ENCODE measurements around the gene NOG. TPM values are rescaled to one million over a fixed set of nuclear protein-coding genes. Genes with fewer than 3 reads are reported as not detected.

The NOG gene
- total and polyA plus RNA-seq, 2 experiments from 2014 or later, result 0.39 to 0.66 TPM

DNA sequence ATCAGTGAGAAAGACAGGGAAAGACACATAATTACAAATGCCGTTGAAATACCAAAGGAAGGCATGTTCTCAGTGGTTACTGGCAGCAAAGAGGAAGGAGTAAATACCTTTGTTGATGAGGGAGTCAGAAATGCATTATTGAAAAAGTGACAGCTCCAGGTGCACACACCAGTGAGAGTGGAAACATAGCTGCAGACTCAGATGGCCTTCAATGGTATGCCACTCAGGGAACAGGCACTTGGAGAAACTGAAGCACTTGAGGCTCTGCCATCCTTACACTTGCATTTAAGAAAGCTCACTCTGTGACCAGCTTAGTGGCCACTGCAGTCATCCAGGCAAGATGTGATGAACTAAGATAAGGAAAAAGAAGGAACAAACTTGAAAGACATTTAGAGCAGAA is 29.9 kb downstream of the NOG start:
- peaks cover 22% of the 10 kb centered on the region for H3K4me1 Mint-ChIP-seq
- H3K27me3 ChIP-seq (ENCODE audit: insufficient read depth), result no peaks in the 10 kb centered on the region
- no peaks in the 10 kb centered on the region for H3K9me2 ChIP-seq (ENCODE audit: insufficient read depth)
- H4K20me1 ChIP-seq (replicated peaks; ENCODE audit: insufficient read depth), result no peaks in the 10 kb centered on the region
- H3K27me3 Mint-ChIP-seq (ENCODE audit: insufficient read depth, low read depth, poor library complexity), result peaks cover 1% of the 10 kb centered on the region
- peaks cover 11% of the 10 kb centered on the region for H3K4me1 ChIP-seq (ENCODE audit: insufficient read depth)
- no peak overlapping the region for H3K27ac ChIP-seq (ENCODE audit: low read depth)
- H3K36me3 Mint-ChIP-seq (ENCODE audit: low read depth), result no peaks in the 10 kb centered on the region
- no peaks in the 10 kb centered on the region for H3K79me2 ChIP-seq (replicated peaks; ENCODE audit: insufficient read depth)
- TF ChIP-seq POLR2AphosphoS5 (IDR thresholded peaks at IDR 0.05; ENCODE audit: low read depth) (no peak), EZH2phosphoT487 (IDR thresholded peaks at IDR 0.05; ENCODE audit: unreplicated experiment) (no peak), EZH2 (IDR thresholded peaks at IDR 0.05; ENCODE audit: low read depth, unreplicated experiment) (no peak), ZNF331 (CRISPR knock-in tag; IDR thresholded peaks at IDR 0.05; ENCODE audit: low read depth) (no peak), ZNF114 (CRISPR knock-in tag; IDR thresholded peaks at IDR 0.05) (no peak), CREB1 (CRISPR knock-in tag; IDR thresholded peaks at IDR 0.05; ENCODE audit: low read depth) (no peak), STAT1 (IDR thresholded peaks at IDR 0.05; ENCODE audit: unreplicated experiment) (no peak), NANOG (IDR thresholded peaks at IDR 0.05; ENCODE audit: borderline replicate concordance) (no peak), JUNB (IDR thresholded peaks at IDR 0.05; ENCODE audit: unreplicated experiment) (no peak)
- TF ChIP-seq, protein P1, sequence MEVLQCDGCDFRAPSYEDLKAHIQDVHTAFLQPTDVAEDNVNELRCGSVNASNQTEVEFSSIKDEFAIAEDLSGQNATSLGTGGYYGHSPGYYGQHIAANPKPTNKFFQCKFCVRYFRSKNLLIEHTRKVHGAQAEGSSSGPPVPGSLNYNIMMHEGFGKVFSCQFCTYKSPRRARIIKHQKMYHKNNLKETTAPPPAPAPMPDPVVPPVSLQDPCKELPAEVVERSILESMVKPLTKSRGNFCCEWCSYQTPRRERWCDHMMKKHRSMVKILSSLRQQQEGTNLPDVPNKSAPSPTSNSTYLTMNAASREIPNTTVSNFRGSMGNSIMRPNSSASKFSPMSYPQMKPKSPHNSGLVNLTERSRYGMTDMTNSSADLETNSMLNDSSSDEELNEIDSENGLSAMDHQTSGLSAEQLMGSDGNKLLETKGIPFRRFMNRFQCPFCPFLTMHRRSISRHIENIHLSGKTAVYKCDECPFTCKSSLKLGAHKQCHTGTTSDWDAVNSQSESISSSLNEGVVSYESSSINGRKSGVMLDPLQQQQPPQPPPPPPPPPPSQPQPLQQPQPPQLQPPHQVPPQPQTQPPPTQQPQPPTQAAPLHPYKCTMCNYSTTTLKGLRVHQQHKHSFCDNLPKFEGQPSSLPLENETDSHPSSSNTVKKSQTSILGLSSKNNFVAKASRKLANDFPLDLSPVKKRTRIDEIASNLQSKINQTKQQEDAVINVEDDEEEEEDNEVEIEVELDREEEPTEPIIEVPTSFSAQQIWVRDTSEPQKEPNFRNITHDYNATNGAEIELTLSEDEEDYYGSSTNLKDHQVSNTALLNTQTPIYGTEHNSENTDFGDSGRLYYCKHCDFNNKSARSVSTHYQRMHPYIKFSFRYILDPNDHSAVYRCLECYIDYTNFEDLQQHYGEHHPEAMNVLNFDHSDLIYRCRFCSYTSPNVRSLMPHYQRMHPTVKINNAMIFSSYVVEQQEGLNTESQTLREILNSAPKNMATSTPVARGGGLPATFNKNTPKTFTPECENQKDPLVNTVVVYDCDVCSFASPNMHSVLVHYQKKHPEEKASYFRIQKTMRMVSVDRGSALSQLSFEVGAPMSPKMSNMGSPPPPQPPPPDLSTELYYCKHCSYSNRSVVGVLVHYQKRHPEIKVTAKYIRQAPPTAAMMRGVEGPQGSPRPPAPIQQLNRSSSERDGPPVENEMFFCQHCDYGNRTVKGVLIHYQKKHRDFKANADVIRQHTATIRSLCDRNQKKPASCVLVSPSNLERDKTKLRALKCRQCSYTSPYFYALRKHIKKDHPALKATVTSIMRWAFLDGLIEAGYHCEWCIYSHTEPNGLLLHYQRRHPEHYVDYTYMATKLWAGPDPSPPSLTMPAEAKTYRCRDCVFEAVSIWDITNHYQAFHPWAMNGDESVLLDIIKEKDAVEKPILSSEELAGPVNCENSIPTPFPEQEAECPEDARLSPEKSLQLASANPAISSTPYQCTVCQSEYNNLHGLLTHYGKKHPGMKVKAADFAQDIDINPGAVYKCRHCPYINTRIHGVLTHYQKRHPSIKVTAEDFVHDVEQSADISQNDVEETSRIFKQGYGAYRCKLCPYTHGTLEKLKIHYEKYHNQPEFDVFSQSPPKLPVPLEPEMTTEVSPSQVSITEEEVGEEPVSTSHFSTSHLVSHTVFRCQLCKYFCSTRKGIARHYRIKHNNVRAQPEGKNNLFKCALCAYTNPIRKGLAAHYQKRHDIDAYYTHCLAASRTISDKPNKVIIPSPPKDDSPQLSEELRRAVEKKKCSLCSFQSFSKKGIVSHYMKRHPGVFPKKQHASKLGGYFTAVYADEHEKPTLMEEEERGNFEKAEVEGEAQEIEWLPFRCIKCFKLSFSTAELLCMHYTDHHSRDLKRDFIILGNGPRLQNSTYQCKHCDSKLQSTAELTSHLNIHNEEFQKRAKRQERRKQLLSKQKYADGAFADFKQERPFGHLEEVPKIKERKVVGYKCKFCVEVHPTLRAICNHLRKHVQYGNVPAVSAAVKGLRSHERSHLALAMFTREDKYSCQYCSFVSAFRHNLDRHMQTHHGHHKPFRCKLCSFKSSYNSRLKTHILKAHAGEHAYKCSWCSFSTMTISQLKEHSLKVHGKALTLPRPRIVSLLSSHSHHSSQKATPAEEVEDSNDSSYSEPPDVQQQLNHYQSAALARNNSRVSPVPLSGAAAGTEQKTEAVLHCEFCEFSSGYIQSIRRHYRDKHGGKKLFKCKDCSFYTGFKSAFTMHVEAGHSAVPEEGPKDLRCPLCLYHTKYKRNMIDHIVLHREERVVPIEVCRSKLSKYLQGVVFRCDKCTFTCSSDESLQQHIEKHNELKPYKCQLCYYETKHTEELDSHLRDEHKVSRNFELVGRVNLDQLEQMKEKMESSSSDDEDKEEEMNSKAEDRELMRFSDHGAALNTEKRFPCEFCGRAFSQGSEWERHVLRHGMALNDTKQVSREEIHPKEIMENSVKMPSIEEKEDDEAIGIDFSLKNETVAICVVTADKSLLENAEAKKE (CRISPR knock-in tag; IDR thresholded peaks at IDR 0.05), result no peak
- TF ChIP-seq, protein P2, sequence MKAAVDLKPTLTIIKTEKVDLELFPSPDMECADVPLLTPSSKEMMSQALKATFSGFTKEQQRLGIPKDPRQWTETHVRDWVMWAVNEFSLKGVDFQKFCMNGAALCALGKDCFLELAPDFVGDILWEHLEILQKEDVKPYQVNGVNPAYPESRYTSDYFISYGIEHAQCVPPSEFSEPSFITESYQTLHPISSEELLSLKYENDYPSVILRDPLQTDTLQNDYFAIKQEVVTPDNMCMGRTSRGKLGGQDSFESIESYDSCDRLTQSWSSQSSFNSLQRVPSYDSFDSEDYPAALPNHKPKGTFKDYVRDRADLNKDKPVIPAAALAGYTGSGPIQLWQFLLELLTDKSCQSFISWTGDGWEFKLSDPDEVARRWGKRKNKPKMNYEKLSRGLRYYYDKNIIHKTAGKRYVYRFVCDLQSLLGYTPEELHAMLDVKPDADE (IDR thresholded peaks at IDR 0.05), result no peak
- TF ChIP-seq, protein P3, sequence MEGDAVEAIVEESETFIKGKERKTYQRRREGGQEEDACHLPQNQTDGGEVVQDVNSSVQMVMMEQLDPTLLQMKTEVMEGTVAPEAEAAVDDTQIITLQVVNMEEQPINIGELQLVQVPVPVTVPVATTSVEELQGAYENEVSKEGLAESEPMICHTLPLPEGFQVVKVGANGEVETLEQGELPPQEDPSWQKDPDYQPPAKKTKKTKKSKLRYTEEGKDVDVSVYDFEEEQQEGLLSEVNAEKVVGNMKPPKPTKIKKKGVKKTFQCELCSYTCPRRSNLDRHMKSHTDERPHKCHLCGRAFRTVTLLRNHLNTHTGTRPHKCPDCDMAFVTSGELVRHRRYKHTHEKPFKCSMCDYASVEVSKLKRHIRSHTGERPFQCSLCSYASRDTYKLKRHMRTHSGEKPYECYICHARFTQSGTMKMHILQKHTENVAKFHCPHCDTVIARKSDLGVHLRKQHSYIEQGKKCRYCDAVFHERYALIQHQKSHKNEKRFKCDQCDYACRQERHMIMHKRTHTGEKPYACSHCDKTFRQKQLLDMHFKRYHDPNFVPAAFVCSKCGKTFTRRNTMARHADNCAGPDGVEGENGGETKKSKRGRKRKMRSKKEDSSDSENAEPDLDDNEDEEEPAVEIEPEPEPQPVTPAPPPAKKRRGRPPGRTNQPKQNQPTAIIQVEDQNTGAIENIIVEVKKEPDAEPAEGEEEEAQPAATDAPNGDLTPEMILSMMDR (conservative IDR thresholded peaks at IDR 0.05; ENCODE audit: low read depth in 2 of 2), result no peak
- TF ChIP-seq, protein P4, sequence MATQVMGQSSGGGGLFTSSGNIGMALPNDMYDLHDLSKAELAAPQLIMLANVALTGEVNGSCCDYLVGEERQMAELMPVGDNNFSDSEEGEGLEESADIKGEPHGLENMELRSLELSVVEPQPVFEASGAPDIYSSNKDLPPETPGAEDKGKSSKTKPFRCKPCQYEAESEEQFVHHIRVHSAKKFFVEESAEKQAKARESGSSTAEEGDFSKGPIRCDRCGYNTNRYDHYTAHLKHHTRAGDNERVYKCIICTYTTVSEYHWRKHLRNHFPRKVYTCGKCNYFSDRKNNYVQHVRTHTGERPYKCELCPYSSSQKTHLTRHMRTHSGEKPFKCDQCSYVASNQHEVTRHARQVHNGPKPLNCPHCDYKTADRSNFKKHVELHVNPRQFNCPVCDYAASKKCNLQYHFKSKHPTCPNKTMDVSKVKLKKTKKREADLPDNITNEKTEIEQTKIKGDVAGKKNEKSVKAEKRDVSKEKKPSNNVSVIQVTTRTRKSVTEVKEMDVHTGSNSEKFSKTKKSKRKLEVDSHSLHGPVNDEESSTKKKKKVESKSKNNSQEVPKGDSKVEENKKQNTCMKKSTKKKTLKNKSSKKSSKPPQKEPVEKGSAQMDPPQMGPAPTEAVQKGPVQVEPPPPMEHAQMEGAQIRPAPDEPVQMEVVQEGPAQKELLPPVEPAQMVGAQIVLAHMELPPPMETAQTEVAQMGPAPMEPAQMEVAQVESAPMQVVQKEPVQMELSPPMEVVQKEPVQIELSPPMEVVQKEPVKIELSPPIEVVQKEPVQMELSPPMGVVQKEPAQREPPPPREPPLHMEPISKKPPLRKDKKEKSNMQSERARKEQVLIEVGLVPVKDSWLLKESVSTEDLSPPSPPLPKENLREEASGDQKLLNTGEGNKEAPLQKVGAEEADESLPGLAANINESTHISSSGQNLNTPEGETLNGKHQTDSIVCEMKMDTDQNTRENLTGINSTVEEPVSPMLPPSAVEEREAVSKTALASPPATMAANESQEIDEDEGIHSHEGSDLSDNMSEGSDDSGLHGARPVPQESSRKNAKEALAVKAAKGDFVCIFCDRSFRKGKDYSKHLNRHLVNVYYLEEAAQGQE (IDR thresholded peaks at IDR 0.05; ENCODE audit: unreplicated experiment), result no peak
- H2AFZ ChIP-seq, result no peak overlapping the region
- H3F3A ChIP-seq (replicated peaks; ENCODE audit: low read depth), result no peaks in the 10 kb centered on the region
- H3K36me3 ChIP-seq (ENCODE audit: insufficient read depth), result no peaks in the 10 kb centered on the region
- no peak overlapping the region for H3K27ac Mint-ChIP-seq
- no peak for DNase-seq (ENCODE audit: low spot score)
- ATAC-seq, result no peak
- H3K4me3 Mint-ChIP-seq, result no peak overlapping the region
- H3K4me3 ChIP-seq, result no peak overlapping the region
- no peaks in the 10 kb centered on the region for H3K9me3 Mint-ChIP-seq
- H3K4me2 ChIP-seq, result no peak overlapping the region

Measured in GM23338 (cell line).